ENCODE measurements around the gene C8G.

DNA sequence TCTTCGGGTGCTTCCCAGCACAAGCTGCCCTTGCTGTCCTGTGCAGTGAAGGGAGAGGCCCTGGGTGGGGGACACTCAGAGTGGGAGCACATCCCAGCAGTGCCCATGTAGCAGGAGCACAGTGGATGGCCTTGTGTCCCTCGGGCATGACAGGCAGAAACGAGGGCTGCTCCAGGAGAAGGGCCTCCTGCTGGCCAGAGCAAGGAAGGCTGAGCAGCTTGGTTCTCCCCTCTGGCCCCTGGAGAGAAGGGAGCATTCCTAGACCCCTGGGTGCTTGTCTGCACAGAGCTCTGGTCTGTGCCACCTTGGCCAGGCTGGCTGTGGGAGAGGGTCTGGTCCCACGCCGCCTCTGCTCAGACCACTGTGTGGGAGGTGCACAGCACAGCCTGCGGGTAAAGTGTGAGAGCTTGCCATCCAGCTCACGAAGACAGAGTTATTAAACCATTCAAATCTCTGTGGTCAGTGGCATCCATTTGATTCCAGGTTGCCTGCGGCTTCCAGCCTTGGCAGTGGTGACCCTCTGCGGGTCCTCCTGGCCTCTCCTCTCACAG is 18.8 kb upstream of the C8G start:
- TF ChIP-seq BHLHE40 (IDR thresholded peaks at IDR 0.05; ENCODE audit: low read length) (no peak), SMARCB1 (IDR thresholded peaks at IDR 0.05; ENCODE audit: insufficient read length, low read depth) (no peak), POLR2A (conservative IDR thresholded peaks at IDR 0.05) (0 out of 2 replicates have a peak, but pooled peaks have one; percentile 10), MAX (CRISPR knock-in tag; IDR thresholded peaks at IDR 0.05) (no peak), FOXM1 (IDR thresholded peaks at IDR 0.05; ENCODE audit: low read depth) (no peak), FOXM1 (CRISPR knock-in tag; IDR thresholded peaks at IDR 0.05; ENCODE audit: low read depth) (no peak)
- TF ChIP-seq, protein P1, sequence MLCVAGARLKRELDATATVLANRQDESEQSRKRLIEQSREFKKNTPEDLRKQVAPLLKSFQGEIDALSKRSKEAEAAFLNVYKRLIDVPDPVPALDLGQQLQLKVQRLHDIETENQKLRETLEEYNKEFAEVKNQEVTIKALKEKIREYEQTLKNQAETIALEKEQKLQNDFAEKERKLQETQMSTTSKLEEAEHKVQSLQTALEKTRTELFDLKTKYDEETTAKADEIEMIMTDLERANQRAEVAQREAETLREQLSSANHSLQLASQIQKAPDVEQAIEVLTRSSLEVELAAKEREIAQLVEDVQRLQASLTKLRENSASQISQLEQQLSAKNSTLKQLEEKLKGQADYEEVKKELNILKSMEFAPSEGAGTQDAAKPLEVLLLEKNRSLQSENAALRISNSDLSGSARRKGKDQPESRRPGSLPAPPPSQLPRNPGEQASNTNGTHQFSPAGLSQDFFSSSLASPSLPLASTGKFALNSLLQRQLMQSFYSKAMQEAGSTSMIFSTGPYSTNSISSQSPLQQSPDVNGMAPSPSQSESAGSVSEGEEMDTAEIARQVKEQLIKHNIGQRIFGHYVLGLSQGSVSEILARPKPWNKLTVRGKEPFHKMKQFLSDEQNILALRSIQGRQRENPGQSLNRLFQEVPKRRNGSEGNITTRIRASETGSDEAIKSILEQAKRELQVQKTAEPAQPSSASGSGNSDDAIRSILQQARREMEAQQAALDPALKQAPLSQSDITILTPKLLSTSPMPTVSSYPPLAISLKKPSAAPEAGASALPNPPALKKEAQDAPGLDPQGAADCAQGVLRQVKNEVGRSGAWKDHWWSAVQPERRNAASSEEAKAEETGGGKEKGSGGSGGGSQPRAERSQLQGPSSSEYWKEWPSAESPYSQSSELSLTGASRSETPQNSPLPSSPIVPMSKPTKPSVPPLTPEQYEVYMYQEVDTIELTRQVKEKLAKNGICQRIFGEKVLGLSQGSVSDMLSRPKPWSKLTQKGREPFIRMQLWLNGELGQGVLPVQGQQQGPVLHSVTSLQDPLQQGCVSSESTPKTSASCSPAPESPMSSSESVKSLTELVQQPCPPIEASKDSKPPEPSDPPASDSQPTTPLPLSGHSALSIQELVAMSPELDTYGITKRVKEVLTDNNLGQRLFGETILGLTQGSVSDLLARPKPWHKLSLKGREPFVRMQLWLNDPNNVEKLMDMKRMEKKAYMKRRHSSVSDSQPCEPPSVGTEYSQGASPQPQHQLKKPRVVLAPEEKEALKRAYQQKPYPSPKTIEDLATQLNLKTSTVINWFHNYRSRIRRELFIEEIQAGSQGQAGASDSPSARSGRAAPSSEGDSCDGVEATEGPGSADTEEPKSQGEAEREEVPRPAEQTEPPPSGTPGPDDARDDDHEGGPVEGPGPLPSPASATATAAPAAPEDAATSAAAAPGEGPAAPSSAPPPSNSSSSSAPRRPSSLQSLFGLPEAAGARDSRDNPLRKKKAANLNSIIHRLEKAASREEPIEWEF (CRISPR knock-in tag; IDR thresholded peaks at IDR 0.05), result no peak
